Measurements from ENCODE around the gene GIPC2.
"Not testable (repeated sequence)": the region's sequence is repeated elsewhere in the genome, so short reads cannot be mapped to it uniquely, and the experiment has no call there.

Gene GIPC2

GRCh38 chr1:78038071-78038470 is 7.7 kb upstream of the GIPC2 start:
- DNase-seq: no peak

GRCh38 chr1:78038491-78038939 is 7.3 kb upstream of the GIPC2 start:
- no peak for DNase-seq

- no peak for DNase-seq
Observed at GRCh38 chr1:78040484-78041089, 5.2 kb upstream of the GIPC2 start.

GRCh38 chr1:78043436-78043835 is 2.3 kb upstream of the GIPC2 start:
- DNase-seq: no peak

GRCh38 chr1:78044796-78045562 is 787 bp upstream of the GIPC2 start:
- DNase-seq: no peak

- DNase-seq: no peak
Observed at GRCh38 chr1:78045563-78045925, 222 bp upstream of the GIPC2 start.

- DNase-seq: peak; percentile 35
Observed at GRCh38 chr1:78047106-78047505, 1.3 kb downstream of the GIPC2 start.

GRCh38 chr1:78047631-78048030 is 1.9 kb downstream of the GIPC2 start:
- peak; percentile 35 for DNase-seq

GRCh38 chr1:78048446-78048845 is 2.7 kb downstream of the GIPC2 start:
- DNase-seq: no peak

- DNase-seq: no peak
Observed at GRCh38 chr1:78049396-78049795, 3.6 kb downstream of the GIPC2 start.

GRCh38 chr1:78051005-78051404 is 5.2 kb downstream of the GIPC2 start:
- no peak for DNase-seq

GRCh38 chr1:78052685-78053405 is 7.1 kb downstream of the GIPC2 start:
- DNase-seq: no peak

GRCh38 chr1:78053498-78053897 is 7.7 kb downstream of the GIPC2 start:
- DNase-seq: no peak

GRCh38 chr1:78054559-78054958 is 8.8 kb downstream of the GIPC2 start:
- DNase-seq: no peak

GRCh38 chr1:78054972-78055371 is 9.2 kb downstream of the GIPC2 start:
- DNase-seq: no peak

GRCh38 chr1:78055565-78056132 is 9.9 kb downstream of the GIPC2 start:
- DNase-seq: no peak

GRCh38 chr1:78058670-78059069 is 12.9 kb downstream of the GIPC2 start:
- no peak for DNase-seq

- no peak for DNase-seq
Observed at GRCh38 chr1:78060857-78061563, 15.2 kb downstream of the GIPC2 start.

- no peak for DNase-seq
Observed at GRCh38 chr1:78061825-78062523, 16.2 kb downstream of the GIPC2 start.

- not testable (repeated sequence) for DNase-seq
Observed at GRCh38 chr1:78064886-78065285, 19.1 kb downstream of the GIPC2 start.

GRCh38 chr1:78068681-78069283 is 23.0 kb downstream of the GIPC2 start:
- no peak for DNase-seq

- DNase-seq: no peak
Observed at GRCh38 chr1:78069784-78070183, 24.0 kb downstream of the GIPC2 start.

Measured in NCI-H2171 treated with DMSO at 0.1 percent for 48 hours (cell line).